Fibroblast of lung (primary cell): ENCODE data around the gene PUM2. TPM values are rescaled to one million over a fixed set of nuclear protein-coding genes. Genes with fewer than 3 reads are reported as not detected.
A peak's percentile ranks its signal among the peaks of the same experiment; 100 is the strongest.

Experiments
- DNase-seq, 2 donors: peaks; one replicate each; pipeline versions ENCODE4 v3.0.0 to v3.0.0-alpha.2; 2010; ENCODE audit warnings: low read depth in 2 of 2
- H2AFZ ChIP-seq: 2 replicates; pipeline ENCODE4 v1.5.1; 2012; ENCODE audit warnings: low read length, control low read depth, inconsistent platforms
- H3K27ac ChIP-seq: 2 replicates; pipeline ENCODE4 v1.5.1; 2011; ENCODE audit warnings: low read length, control low read depth; ENCODE audit not compliant: insufficient read depth
- H3K27me3 ChIP-seq: 2 replicates; pipeline ENCODE4 v1.5.1; 2011; ENCODE audit warnings: mild to moderate bottlenecking, low read length; ENCODE audit not compliant: control insufficient read depth, insufficient read depth
- H3K36me3 ChIP-seq: 2 replicates; pipeline ENCODE4 v1.5.1; 2011; ENCODE audit warnings: low read length; ENCODE audit not compliant: control insufficient read depth, insufficient read depth
- H3K4me1 ChIP-seq: 2 replicates; pipeline ENCODE4 v1.5.1; 2011; ENCODE audit warnings: low read length; ENCODE audit not compliant: control insufficient read depth, insufficient read depth; ENCODE audit errors: extremely low read depth
- H3K4me2 ChIP-seq: 2 replicates; pipeline ENCODE4 v1.5.1; 2011; ENCODE audit warnings: low read length, control low read depth; ENCODE audit not compliant: insufficient read depth; ENCODE audit errors: extremely low read depth
- H3K4me3 ChIP-seq, 4 experiments: fragments of 200-600 bp in 1 of 4; sonication (generic) in 1 of 4; replicated peaks in 1 of 4; 2 replicates each; pipeline ENCODE4 v1.5.1; 2011 to 2016; ENCODE audit warnings: low read length in 4 of 4, low read depth in 3 of 4, mild to moderate bottlenecking in 3 of 4, control low read depth in 2 of 4, inconsistent platforms in 1 of 4, mixed read lengths in 1 of 4; ENCODE audit not compliant: insufficient read depth in 1 of 4; ENCODE audit errors: control extremely low read depth in 1 of 4
- H3K79me2 ChIP-seq: 2 replicates; pipeline ENCODE4 v1.5.1; 2012; ENCODE audit warnings: mild to moderate bottlenecking, low read length, inconsistent platforms; ENCODE audit not compliant: control insufficient read depth, insufficient read depth
- H3K9ac ChIP-seq: 2 replicates; pipeline ENCODE4 v1.5.1; 2011; ENCODE audit warnings: mild to moderate bottlenecking, low read length, control low read depth; ENCODE audit not compliant: insufficient read depth
- H3K9me3 ChIP-seq: 2 replicates; pipeline ENCODE4 v1.5.1; 2012; ENCODE audit warnings: low read depth, low read length; ENCODE audit not compliant: control insufficient read depth, insufficient read depth
- H4K20me1 ChIP-seq: 2 replicates; pipeline ENCODE4 v1.5.1; 2011; ENCODE audit warnings: low read length; ENCODE audit not compliant: control insufficient read depth, insufficient read depth; ENCODE audit errors: extremely low read depth
- CTCF ChIP-seq, 2 donors: IDR thresholded peaks in 1 of 2; conservative IDR thresholded peaks in 1 of 2; 1 replicate in 1 of 2; 2 replicates in 1 of 2; pipeline ENCODE4 v1.5.1; 2011 to 2012; ENCODE audit warnings: low read length in 2 of 2, control low read depth in 1 of 2, inconsistent platforms in 1 of 2, low read depth in 1 of 2, mild to moderate bottlenecking in 1 of 2
- EZH2 ChIP-seq: IDR thresholded peaks from 2 replicates; pipeline ENCODE4 v1.5.1; 2012; ENCODE audit warnings: low read length, control low read depth, mild to moderate bottlenecking; ENCODE audit errors: missing control alignments
- polyA minus RNA-seq: library from RNA; depleted of rRNA, polyadenylated mRNA; stranded (reverse); fragments of >200 nt; gene quantifications from 2 replicates; pipeline ENCODE4 v1.2.3, GENCODE V29; 2011; ENCODE audit warnings: low replicate concordance
- polyA plus RNA-seq, 2 donors: library from polyadenylated mRNA; depleted of rRNA in 1 of 2; stranded (reverse) in 1 of 2; unstranded in 1 of 2; fragments of >200 nt; gene quantifications; 2 replicates each; pipeline ENCODE4 v1.2.1, GENCODE V29; 2011 to 2012; ENCODE audit warnings: missing spikeins in 1 of 2
- total RNA-seq: library from RNA; depleted of rRNA; stranded (reverse); fragments of >200 nt; gene quantifications from 2 replicates; pipeline ENCODE4 v1.2.1, GENCODE V29; 2014

The PUM2 gene
- 46.7 and 54.2 TPM in 2 replicates for total RNA-seq
- polyA plus RNA-seq, result 37.4 and 48.2 TPM in 2 replicates
- 25.7 and 32.9 TPM in 2 replicates for polyA plus RNA-seq (2012)
- 66.5 and 88.6 TPM in 2 replicates for polyA minus RNA-seq

DNA sequence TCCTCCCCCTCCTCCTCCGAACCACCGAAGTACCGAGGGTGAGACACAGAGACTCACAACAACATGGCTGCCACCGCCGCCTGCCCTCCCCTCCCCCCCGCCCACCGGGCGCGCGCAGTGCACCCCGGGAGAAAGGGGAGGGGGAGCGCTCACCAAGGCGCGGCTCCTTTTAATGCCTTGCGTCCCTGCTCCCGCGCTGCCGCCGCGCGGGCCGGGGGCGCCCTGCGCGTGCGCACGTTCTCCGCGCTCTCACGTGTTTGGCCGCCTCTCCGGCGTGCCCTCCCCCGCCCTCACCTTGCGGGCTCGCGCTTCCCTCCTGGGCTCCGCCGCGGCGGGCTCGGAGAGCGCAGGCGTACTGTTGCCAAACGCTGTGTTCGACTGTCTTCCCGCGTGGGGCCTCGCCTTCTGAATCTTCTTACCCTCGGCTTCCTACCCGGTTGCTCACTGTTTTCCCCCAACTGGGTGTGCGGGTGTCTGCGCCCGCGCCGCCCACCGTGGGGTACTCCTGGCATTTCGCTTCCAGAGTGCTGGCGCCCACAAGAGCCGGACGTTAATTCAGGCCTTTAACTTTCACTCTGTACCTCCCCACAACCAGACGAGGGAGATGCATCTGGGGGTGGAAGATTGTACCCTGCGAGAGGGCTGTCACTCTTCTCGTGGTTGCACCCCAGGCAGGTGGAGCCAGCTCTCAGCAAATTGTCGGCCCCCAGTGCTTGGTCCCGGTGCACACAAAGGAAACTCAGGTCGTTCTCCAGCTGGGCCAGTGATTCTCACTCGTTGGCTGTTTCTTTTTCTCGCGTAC, at the start of gene PUM2:
Gene PUM2 (minus strand): TSS at position 92 of the 802 bp plus-strand sequence. CDS start 23,484 bp downstream, outside the sequence.
- H3K79me2 ChIP-seq, result peaks cover 46% of the 10 kb centered on the region
- H3K4me1 ChIP-seq, result peaks cover 9% of the 10 kb centered on the region
- peak within 1 kb of the TSS; percentile 84 for H3K27ac ChIP-seq
- H3K36me3 ChIP-seq, result no peaks in the 10 kb centered on the region
- peak within 1 kb of the TSS; percentile 76 to 98 (median 88) for H3K4me3 ChIP-seq
- DNase-seq, result peak; percentile 92 to 94
- no peaks in the 10 kb centered on the region for H3K27me3 ChIP-seq
- peak within 1 kb of the TSS; percentile 84 for H3K9ac ChIP-seq
- H4K20me1 ChIP-seq, result no peaks in the 10 kb centered on the region
- no peaks in the 10 kb centered on the region for H3K9me3 ChIP-seq
- peak within 1 kb of the TSS; percentile 86 for H3K4me2 ChIP-seq
- peak within 1 kb of the TSS; percentile 50 for H2AFZ ChIP-seq
- no peak for TF ChIP-seq EZH2
- TF ChIP-seq CTCF (conservative IDR thresholded peaks at IDR 0.05 in 1 of 2, IDR thresholded peaks at IDR 0.05 in 1 of 2; ENCODE audit: low read depth in 1 of 2, low read length in 2 of 2), result no peak

DNA sequence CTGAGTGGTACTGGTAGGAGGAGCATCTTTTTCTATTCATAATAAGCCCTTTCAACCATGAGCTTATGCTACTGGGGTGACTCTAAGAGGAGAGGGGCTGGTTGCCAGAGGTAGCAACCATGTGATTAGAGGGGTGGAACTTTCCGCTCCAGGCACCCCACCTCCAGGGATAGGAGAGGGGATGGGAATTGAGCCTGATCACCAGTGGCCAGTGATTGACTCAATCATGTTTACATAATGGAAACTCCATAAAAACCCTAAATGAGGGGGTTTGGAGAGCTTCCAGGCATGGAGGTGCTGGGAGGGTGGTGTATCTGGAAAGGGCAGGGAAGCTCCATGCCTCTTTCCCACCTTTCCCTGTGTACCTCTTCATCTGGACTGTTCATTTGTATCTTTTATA, 49.7 kb upstream of the PUM2 start:
- no peak for DNase-seq
- H3K9me3 ChIP-seq, result no peaks in the 10 kb centered on the region
- no peak overlapping the region for H3K4me2 ChIP-seq
- TF ChIP-seq EZH2 (no peak), CTCF (conservative IDR thresholded peaks at IDR 0.05 in 1 of 2, IDR thresholded peaks at IDR 0.05 in 1 of 2; ENCODE audit: low read depth in 1 of 2, low read length in 2 of 2) (no peak)
- H3K4me1 ChIP-seq, result peaks cover 7% of the 10 kb centered on the region
- no peaks in the 10 kb centered on the region for H4K20me1 ChIP-seq
- H3K9ac ChIP-seq, result no peak overlapping the region
- no peak overlapping the region for H3K4me3 ChIP-seq
- H3K79me2 ChIP-seq, result no peaks in the 10 kb centered on the region
- H2AFZ ChIP-seq, result no peak overlapping the region
- no peaks in the 10 kb centered on the region for H3K27me3 ChIP-seq
- H3K27ac ChIP-seq, result no peak overlapping the region
- H3K36me3 ChIP-seq, result no peaks in the 10 kb centered on the region

DNA sequence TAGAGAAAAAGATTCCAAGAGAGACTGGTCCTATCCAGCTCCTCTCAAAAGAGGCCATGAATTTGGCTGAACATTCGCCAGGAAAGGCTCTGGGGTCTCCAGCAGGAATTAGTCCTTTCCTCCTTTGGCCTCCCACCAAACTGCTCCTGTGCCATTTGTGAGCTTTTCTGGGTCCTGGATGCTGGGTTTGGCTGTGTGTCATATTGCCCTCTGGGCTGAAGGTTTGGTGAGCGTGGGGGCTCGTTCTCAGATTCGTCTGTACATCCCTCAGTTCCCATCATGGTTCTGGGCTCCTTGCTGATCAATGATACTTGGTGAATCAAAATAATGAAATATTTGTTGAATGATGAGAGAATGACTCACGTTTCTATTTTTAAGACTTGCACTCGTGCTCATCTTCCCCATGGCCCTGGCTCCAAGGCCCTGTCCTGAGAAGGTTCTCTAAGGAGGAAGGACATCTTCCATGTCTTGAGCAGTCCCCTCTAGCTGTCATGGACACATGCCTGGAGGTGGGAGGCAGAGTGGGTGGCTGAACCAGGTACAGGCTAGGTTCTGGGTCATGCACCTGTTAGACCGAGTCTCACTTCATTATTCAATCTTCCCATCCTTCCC, 48.4 kb upstream of the PUM2 start:
- no peak overlapping the region for H2AFZ ChIP-seq
- no peak overlapping the region for H3K9ac ChIP-seq
- H3K9me3 ChIP-seq, result no peaks in the 10 kb centered on the region
- no peak overlapping the region for H3K27ac ChIP-seq
- TF ChIP-seq CTCF (conservative IDR thresholded peaks at IDR 0.05 in 1 of 2, IDR thresholded peaks at IDR 0.05 in 1 of 2; ENCODE audit: low read depth in 1 of 2, low read length in 2 of 2), result no peak
- no peak for TF ChIP-seq EZH2
- no peak overlapping the region for H3K4me3 ChIP-seq
- H3K4me2 ChIP-seq, result no peak overlapping the region
- no peaks in the 10 kb centered on the region for H3K27me3 ChIP-seq
- no peaks in the 10 kb centered on the region for H3K36me3 ChIP-seq
- H3K79me2 ChIP-seq, result no peaks in the 10 kb centered on the region
- peak; percentile 29 to 31 for DNase-seq
- H3K4me1 ChIP-seq, result peaks cover 7% of the 10 kb centered on the region
- H4K20me1 ChIP-seq, result no peaks in the 10 kb centered on the region
